CD14-positive monocyte (primary cell): ENCODE results near the gene NFKBIA. TPM values are rescaled to one million over a fixed set of nuclear protein-coding genes. Genes with fewer than 3 reads are reported as not detected.

ENCODE experiments used
- DNase-seq, 3 donors: peaks; one replicate each; pipeline ENCODE4 v3.0.0-alpha.2; 2011 to 2022
- H2AFZ ChIP-seq: 2 replicates; pipeline ENCODE4 v1.6.0; 2012; ENCODE audit warnings: mild to moderate bottlenecking, low read depth, low read length, inconsistent platforms; ENCODE audit not compliant: insufficient read depth, poor library complexity, severe bottlenecking
- H3K27ac ChIP-seq, 2 donors: 1 replicate in 1 of 2; 2 replicates in 1 of 2; pipeline ENCODE4 v1.5.1; 2012 to 2013; ENCODE audit warnings: low read length in 2 of 2, control low read depth in 1 of 2, inconsistent platforms in 1 of 2, low read depth in 1 of 2, mild to moderate bottlenecking in 1 of 2
- H3K27me3 ChIP-seq, 2 donors: one replicate each; pipeline versions ENCODE4 v1.6.0 to v1.6.1; 2011 to 2013; ENCODE audit warnings: low read length in 2 of 2; ENCODE audit not compliant: control insufficient read depth in 2 of 2, insufficient read depth in 2 of 2
- H3K36me3 ChIP-seq, 2 donors: replicated peaks in 1 of 2; 1 replicate in 1 of 2; 2 replicates in 1 of 2; pipeline versions ENCODE4 v1.5.1 to v1.6.1; 2012 to 2013; ENCODE audit warnings: low read length in 2 of 2, control low read depth in 1 of 2, inconsistent platforms in 1 of 2, mild to moderate bottlenecking in 1 of 2; ENCODE audit not compliant: insufficient read depth in 2 of 2, control insufficient read depth in 1 of 2
- H3K4me1 ChIP-seq, 2 donors: 1 replicate in 1 of 2; 2 replicates in 1 of 2; pipeline versions ENCODE4 v1.5.1 to v1.6.1; 2012 to 2013; ENCODE audit warnings: low read length in 2 of 2, control low read depth in 1 of 2, inconsistent platforms in 1 of 2, mild to moderate bottlenecking in 1 of 2, moderate library complexity in 1 of 2; ENCODE audit not compliant: insufficient read depth in 2 of 2, control insufficient read depth in 1 of 2
- H3K4me2 ChIP-seq: replicated peaks from 2 replicates; pipeline ENCODE3; 2012; ENCODE audit warnings: low read length, moderate library complexity, mild to moderate bottlenecking; ENCODE audit not compliant: poor library complexity, severe bottlenecking; ENCODE audit errors: extremely low read depth
- H3K4me3 ChIP-seq, 3 experiments: fragments of 200-600 bp in 1 of 3; sonication (generic) in 1 of 3; replicated peaks in 1 of 3; 1 replicate in 2 of 3; 2 replicates in 1 of 3; pipeline ENCODE4 v1.5.1; 2011 to 2013; ENCODE audit warnings: low read length in 3 of 3, mild to moderate bottlenecking in 3 of 3, control low read depth in 2 of 3, low read depth in 2 of 3, inconsistent platforms in 1 of 3, moderate library complexity in 1 of 3
- H3K79me2 ChIP-seq: 2 replicates; pipeline ENCODE4 v1.6.0; 2012; ENCODE audit warnings: mild to moderate bottlenecking, control low read depth, inconsistent platforms, low read length, moderate library complexity; ENCODE audit not compliant: insufficient read depth
- H3K9ac ChIP-seq: 2 replicates; pipeline ENCODE4 v1.6.0; 2017; ENCODE audit warnings: low read length, mild to moderate bottlenecking; ENCODE audit not compliant: insufficient read depth, poor library complexity, severe bottlenecking
- H3K9me3 ChIP-seq, 2 donors: replicated peaks in 1 of 2; 1 replicate in 1 of 2; 2 replicates in 1 of 2; pipeline versions ENCODE4 v1.5.1 to v1.6.1; 2012 to 2013; ENCODE audit warnings: low read length in 2 of 2, control low read depth in 1 of 2; ENCODE audit not compliant: control insufficient read depth in 1 of 2, insufficient read depth in 1 of 2
- H4K20me1 ChIP-seq: 2 replicates; pipeline ENCODE4 v1.6.0; 2012; ENCODE audit warnings: mild to moderate bottlenecking, low read length, control low read depth, moderate library complexity; ENCODE audit not compliant: insufficient read depth
- H3K27ac Mint-ChIP-seq, 7 donors: one replicate each; pipeline ENCODE4 v1.8.0; 2020; ENCODE audit warnings: mild to moderate bottlenecking in 7 of 7, mixed read lengths in 7 of 7, moderate library complexity in 6 of 7, inconsistent platforms in 2 of 7
- H3K27me3 Mint-ChIP-seq, 3 donors: one replicate each; pipeline ENCODE4 v1.8.0; 2021 to 2022; ENCODE audit warnings: low read depth in 3 of 3, mild to moderate bottlenecking in 3 of 3, mixed read lengths in 3 of 3, moderate library complexity in 3 of 3, inconsistent platforms in 1 of 3
- H3K36me3 Mint-ChIP-seq, 2 donors: one replicate each; pipeline ENCODE4 v1.8.0; 2020; ENCODE audit warnings: mixed read lengths in 2 of 2, inconsistent platforms in 1 of 2, mild to moderate bottlenecking in 1 of 2
- H3K4me1 Mint-ChIP-seq: one replicate; pipeline ENCODE4 v1.8.0; 2020; ENCODE audit warnings: mild to moderate bottlenecking, mixed read lengths
- H3K4me3 Mint-ChIP-seq, 2 donors: one replicate each; pipeline ENCODE4 v1.8.0; 2020; ENCODE audit warnings: mild to moderate bottlenecking in 2 of 2, mixed read lengths in 2 of 2, moderate library complexity in 1 of 2
- H3K9me3 Mint-ChIP-seq, 7 donors: one replicate each; pipeline ENCODE4 v1.8.0; 2020 to 2022; ENCODE audit warnings: mixed read lengths in 7 of 7, mild to moderate bottlenecking in 6 of 7, moderate library complexity in 6 of 7, inconsistent platforms in 2 of 7
- CTCF ChIP-seq: fragments of 200-600 bp; IDR thresholded peaks from one replicate; pipeline ENCODE4 v1.8.0; 2022; ENCODE audit warnings: antibody characterized with exemption, mild to moderate bottlenecking
- WGBS: methylation state at CpG from one replicate; pipeline ENCODE4 v1.1.5; 2013; ENCODE audit warnings: missing lambda C conversion rate; ENCODE audit not compliant: insufficient coverage; 5-methylcytosine and 5-hydroxymethylcytosine counted together
- intact Hi-C, 2 donors: fragments of 100-400 bp; cut with micrococcal nuclease; formaldehyde crosslinking; loops; one replicate each; pipeline versions ENCODE4 v1.15.0 to v1.15.1; 2023
- polyA plus RNA-seq, 3 donors: library from polyadenylated mRNA; depleted of rRNA in 1 of 3; unstranded in 2 of 3; stranded (reverse) in 1 of 3; fragments of 300-500 nt in 2 of 3; fragments of >200 nt in 1 of 3; fragmentation: Illumina TruSeq in 2 of 3; gene quantifications; 1 replicate in 2 of 3; 2 replicates in 1 of 3; pipeline ENCODE4 v1.2.3, GENCODE V29; 2012 to 2021

NFKBIA gene
- polyA plus RNA-seq, 3 donors = 868 to 4,739 (median 935) TPM

GRCh38 chr14:35403114-35403602 is 1.4 kb downstream of the NFKBIA start:
- no peak for TF ChIP-seq CTCF
- peaks cover 1 to 11% (median 6%) of the 10 kb centered on the region in 3 donors for H3K27me3 Mint-ChIP-seq
- no peaks in the 10 kb centered on the region for H3K27me3 ChIP-seq

GRCh38 chr14:35402323-35403113 is 2.0 kb downstream of the NFKBIA start:
- Mint-ChIP-seq H3K4me1 (peaks cover 72% of the 10 kb centered on the region), H3K27me3 (peaks cover 0 to 11% (median 6%) of the 10 kb centered on the region in 3 donors), H3K27ac (peak overlapping the region; percentile 97 to 99 (median 99)), H3K36me3 (peaks cover 45 to 46% of the 10 kb centered on the region in 2 donors), H3K4me3 (peak overlapping the region; percentile 93 to 99), H3K9me3 (peaks cover 0 to 8% (median 6%) of the 10 kb centered on the region in 7 donors)
- no peak for TF ChIP-seq CTCF
- H3K27me3 ChIP-seq = no peaks in the 10 kb centered on the region
- DNase-seq = peak; percentile 18 to 63 (median 22)
- peak overlapping the region; percentile 99 for H3K4me2 ChIP-seq
- H3K9ac ChIP-seq = peak overlapping the region; percentile 100
- intact Hi-C loops = loop anchor here (5.0 to 10.0 kb wide), 3 partner anchors 58 to 280 kb away; partner anchors contain the start of genes PPP2R3C (in 1 of the 2) and PRORP (in 1 of the 2)
- no peaks in the 10 kb centered on the region for H3K9me3 ChIP-seq
- H3K79me2 ChIP-seq = peaks cover 44% of the 10 kb centered on the region
- peak overlapping the region; percentile 84 to 99 (median 88) for H3K4me3 ChIP-seq
- WGBS = 66% methylated on average over 4 of the region's 14 CpGs
- peaks cover 57% of the 10 kb centered on the region for H4K20me1 ChIP-seq
- no peak overlapping the region for H2AFZ ChIP-seq
- peaks cover 36% of the 10 kb centered on the region in 2 donors for H3K36me3 ChIP-seq
- H3K4me1 ChIP-seq = peaks cover 62 to 75% of the 10 kb centered on the region in 2 donors
- H3K27ac ChIP-seq = peak overlapping the region; percentile 99

More at GRCh38 chr14:35403114-35403602, 1.4 kb downstream of the NFKBIA start:
- Mint-ChIP-seq H3K27ac (peak overlapping the region; percentile 97 to 99 (median 99)), H3K4me3 (peak overlapping the region; percentile 93 to 99), H3K36me3 (peaks cover 42 to 44% of the 10 kb centered on the region in 2 donors), H3K9me3 (peaks cover 0 to 8% (median 6%) of the 10 kb centered on the region in 7 donors), H3K4me1 (peaks cover 68% of the 10 kb centered on the region)
- intact Hi-C loops = loop anchor here (5.0 to 10.0 kb wide), 3 partner anchors 58 to 281 kb away; partner anchors contain the start of genes PPP2R3C (in 1 of the 2) and PRORP (in 1 of the 2)
- peaks cover 44% of the 10 kb centered on the region for H3K79me2 ChIP-seq
- H3K4me1 ChIP-seq = peaks cover 57 to 70% of the 10 kb centered on the region in 2 donors
- no peaks in the 10 kb centered on the region for H3K9me3 ChIP-seq
- 30% methylated on average over 5 of the region's 8 CpGs for WGBS
- H3K4me3 ChIP-seq = peak overlapping the region; percentile 84 to 99 (median 88)
- no peak overlapping the region for H2AFZ ChIP-seq
- peaks cover 55% of the 10 kb centered on the region for H4K20me1 ChIP-seq
- peak overlapping the region; percentile 99 for H3K27ac ChIP-seq
- H3K9ac ChIP-seq = peak overlapping the region; percentile 100
- DNase-seq = peak; percentile 12 to 79 (median 22)
- H3K4me2 ChIP-seq = peak overlapping the region; percentile 99
- H3K36me3 ChIP-seq = peaks cover 36% of the 10 kb centered on the region in 2 donors
